ENCODE data around the gene MAGOH. TPM values are rescaled to one million over a fixed set of nuclear protein-coding genes. Genes with fewer than 3 reads are reported as not detected.
A peak's percentile ranks its signal among the peaks of the same experiment; 100 is the strongest.

Gene MAGOH
- total and polyA plus RNA-seq, 9 of the 15 experiments (the other 6 are each of a cell fraction or from before 2014, with no cell fraction given) = 102 to 342 (median 135) TPM

DNA sequence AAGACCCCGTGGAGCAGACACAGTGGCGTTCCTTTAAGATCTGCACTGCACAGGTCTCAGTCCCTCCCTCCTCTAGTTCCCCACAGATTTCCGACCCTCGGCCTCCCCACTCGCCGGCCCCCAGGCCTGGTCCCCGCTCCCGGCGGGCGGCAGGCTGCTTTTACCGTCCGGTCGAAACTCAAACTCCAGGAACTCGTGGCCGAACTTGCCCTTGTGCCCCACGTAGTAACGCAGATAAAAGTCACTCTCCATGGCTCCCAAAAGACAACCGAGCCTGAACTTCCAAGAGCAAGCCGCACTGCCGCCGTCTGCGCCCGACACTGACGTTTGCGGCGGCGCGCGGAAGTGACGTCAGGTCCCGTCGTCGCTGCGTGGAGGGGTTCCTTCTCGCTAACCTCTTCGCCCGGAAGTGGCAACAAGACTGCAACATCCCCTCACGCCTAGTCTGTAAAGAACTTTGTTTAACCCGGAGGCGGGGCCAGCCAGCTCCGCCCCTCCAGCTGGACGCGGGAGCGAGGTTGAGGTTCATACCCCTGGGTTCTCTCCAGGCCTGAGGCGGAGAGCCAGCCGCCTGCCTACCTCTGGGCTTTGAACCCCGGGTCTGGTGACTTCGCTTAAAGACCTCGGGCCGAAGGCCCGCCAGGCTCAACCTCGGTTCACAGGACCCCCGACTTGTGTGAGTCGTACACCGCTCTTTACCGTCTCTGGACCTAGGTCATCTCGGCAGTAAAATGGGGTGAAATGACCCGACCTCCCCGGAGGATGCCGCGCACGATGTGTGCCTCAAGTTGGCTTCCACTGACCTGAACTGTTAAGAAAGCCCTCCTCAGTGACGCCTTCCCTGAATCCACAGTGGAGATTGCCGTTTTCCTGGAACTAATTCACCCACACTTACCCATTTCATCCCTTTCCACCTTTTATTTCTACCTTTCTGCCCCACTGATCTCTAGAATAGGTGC lies at the start of gene MAGOH (continued):
- no peak for TF ChIP-seq ZNF408 (CRISPR knock-in tag; IDR thresholded peaks at IDR 0.05; ENCODE audit: low read depth)
- TF ChIP-seq ZC3H4 (CRISPR knock-in tag; IDR thresholded peaks at IDR 0.05; ENCODE audit: borderline replicate concordance) = no peak
- no peak for TF ChIP-seq HNRNPK (IDR thresholded peaks at IDR 0.05; ENCODE audit: low read depth, low read length, poor library complexity, severe bottlenecking)
- TF ChIP-seq YY1 (IDR thresholded peaks at IDR 0.05; ENCODE audit: borderline replicate concordance in 1 of 3, control insufficient read depth in 1 of 3, extremely low read depth in 1 of 3, insufficient read depth in 3 of 3, insufficient read length in 1 of 3, insufficient replicate concordance in 2 of 3, low read depth in 1 of 3, low read length in 2 of 3) = peak in 2 of 3 experiments; percentile 23 to 71
- TF ChIP-seq TAF9B (IDR thresholded peaks at IDR 0.05; ENCODE audit: partially characterized antibody) = peak; percentile 77
- TF ChIP-seq NCOA2 (IDR thresholded peaks at IDR 0.05; ENCODE audit: partially characterized antibody in 2 of 2) = no peak
- TF ChIP-seq PREB (CRISPR knock-in tag; IDR thresholded peaks at IDR 0.05) = no peak
- TF ChIP-seq SMARCB1 (IDR thresholded peaks at IDR 0.05; ENCODE audit: insufficient read length, low read depth) = no peak
- no peak for TF ChIP-seq NFIX (CRISPR knock-in tag; IDR thresholded peaks at IDR 0.05; ENCODE audit: low read depth)
- TF ChIP-seq NCOA4 (IDR thresholded peaks at IDR 0.05; ENCODE audit: partially characterized antibody) = no peak
- no peak for TF ChIP-seq KDM1A (IDR thresholded peaks at IDR 0.05)
- no peak for TF ChIP-seq SMAD2 (IDR thresholded peaks at IDR 0.05; ENCODE audit: low read depth, low read length)
- TF ChIP-seq ZNF395 (CRISPR knock-in tag; IDR thresholded peaks at IDR 0.05) = peak; percentile 84
- no peak for TF ChIP-seq ZNF431 (CRISPR knock-in tag; IDR thresholded peaks at IDR 0.05)
- TF ChIP-seq LCOR (CRISPR knock-in tag; IDR thresholded peaks at IDR 0.05) = 0 out of 2 replicates have a peak, but pooled peaks have one; percentile 42
- TF ChIP-seq, protein P1, sequence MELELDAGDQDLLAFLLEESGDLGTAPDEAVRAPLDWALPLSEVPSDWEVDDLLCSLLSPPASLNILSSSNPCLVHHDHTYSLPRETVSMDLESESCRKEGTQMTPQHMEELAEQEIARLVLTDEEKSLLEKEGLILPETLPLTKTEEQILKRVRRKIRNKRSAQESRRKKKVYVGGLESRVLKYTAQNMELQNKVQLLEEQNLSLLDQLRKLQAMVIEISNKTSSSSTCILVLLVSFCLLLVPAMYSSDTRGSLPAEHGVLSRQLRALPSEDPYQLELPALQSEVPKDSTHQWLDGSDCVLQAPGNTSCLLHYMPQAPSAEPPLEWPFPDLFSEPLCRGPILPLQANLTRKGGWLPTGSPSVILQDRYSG (tag; conservative IDR thresholded peaks at IDR 0.05; ENCODE audit: low read depth) = no peak; the same call in 1 of the 2 replicates
- peak; percentile 74 for TF ChIP-seq KLF1 (tag; IDR thresholded peaks at IDR 0.05)

All from K562 (cell line).